H9 (cell line): ENCODE results near the gene SH3PXD2B. TPM values are rescaled to one million over a fixed set of nuclear protein-coding genes. Genes with fewer than 3 reads are reported as not detected.

Experiments used
- DNase-seq: peaks from one replicate; pipeline ENCODE4 v3.0.0-alpha.2; 2017
- H2AFZ ChIP-seq: one replicate; pipeline ENCODE4 v1.6.1; 2013; ENCODE audit warnings: mild to moderate bottlenecking, low read length, control low read depth, moderate library complexity
- H2AK5ac ChIP-seq: 2 replicates; pipeline ENCODE4 v1.6.1; 2013; ENCODE audit warnings: low read length, control low read depth, mixed read lengths; ENCODE audit not compliant: insufficient read length
- H2BK120ac ChIP-seq: one replicate; pipeline ENCODE4 v1.6.1; 2013; ENCODE audit warnings: low read depth, mild to moderate bottlenecking, low read length, control low read depth, inconsistent platforms; ENCODE audit not compliant: poor library complexity, severe bottlenecking
- H2BK12ac ChIP-seq: 2 replicates; pipeline ENCODE4 v1.6.1; 2013; ENCODE audit warnings: low read length, control low read depth, mixed read lengths, low read depth; ENCODE audit not compliant: insufficient read length
- H2BK15ac ChIP-seq: 2 replicates; pipeline ENCODE4 v1.6.1; 2013; ENCODE audit warnings: low read depth, low read length, control low read depth
- H2BK20ac ChIP-seq: one replicate; pipeline ENCODE4 v1.6.1; 2013; ENCODE audit warnings: low read depth, mild to moderate bottlenecking, low read length, control low read depth, inconsistent platforms; ENCODE audit not compliant: poor library complexity, severe bottlenecking
- H2BK5ac ChIP-seq: 2 replicates; pipeline ENCODE4 v1.6.1; 2013; ENCODE audit warnings: low read length, control low read depth, mixed read lengths; ENCODE audit not compliant: insufficient read length
- H3K14ac ChIP-seq: 2 replicates; pipeline ENCODE4 v1.6.1; 2013; ENCODE audit warnings: low read length, control low read depth; ENCODE audit not compliant: insufficient read depth
- H3K18ac ChIP-seq: 2 replicates; pipeline ENCODE4 v1.6.1; 2013; ENCODE audit warnings: low read depth, mild to moderate bottlenecking, mixed read lengths, low read length, control low read depth; ENCODE audit not compliant: insufficient read length
- H3K23ac ChIP-seq: 2 replicates; pipeline ENCODE4 v1.6.1; 2013; ENCODE audit warnings: low read length, control low read depth, mixed read lengths, low read depth; ENCODE audit not compliant: insufficient read length
- H3K23me2 ChIP-seq: 2 replicates; pipeline ENCODE4 v1.6.1; 2013; ENCODE audit warnings: low read depth, mild to moderate bottlenecking, mixed read lengths, low read length, control low read depth; ENCODE audit not compliant: insufficient read length, poor library complexity, severe bottlenecking
- H3K27ac ChIP-seq: 2 replicates; pipeline ENCODE4 v1.5.1; 2013; ENCODE audit warnings: low read length, control low read depth, mixed read lengths, low read depth; ENCODE audit not compliant: insufficient read length
- H3K27me3 ChIP-seq: 2 replicates; pipeline ENCODE4 v1.6.1; 2013; ENCODE audit warnings: low read length, control low read depth, inconsistent platforms; ENCODE audit not compliant: insufficient read depth
- H3K4ac ChIP-seq: 2 replicates; pipeline ENCODE4 v1.6.1; 2013; ENCODE audit warnings: low read depth, mild to moderate bottlenecking, control low read depth, inconsistent platforms, low read length, moderate library complexity
- H3K4me1 ChIP-seq: 2 replicates; pipeline ENCODE4 v1.6.1; 2013; ENCODE audit warnings: low read length, control low read depth, inconsistent platforms; ENCODE audit not compliant: insufficient read depth
- H3K4me2 ChIP-seq: 2 replicates; pipeline ENCODE4 v1.6.1; 2013; ENCODE audit warnings: low read length, control low read depth, mixed read lengths; ENCODE audit not compliant: insufficient read length, insufficient read depth
- H3K56ac ChIP-seq: 2 replicates; pipeline ENCODE4 v1.6.1; 2013; ENCODE audit warnings: low read depth, mild to moderate bottlenecking, mixed read lengths, low read length, control low read depth; ENCODE audit not compliant: insufficient read length
- H3K79me1 ChIP-seq: 2 replicates; pipeline ENCODE4 v1.6.1; 2013; ENCODE audit warnings: low read depth, mild to moderate bottlenecking, moderate library complexity, low read length, control low read depth, inconsistent platforms; ENCODE audit not compliant: insufficient read depth, poor library complexity, severe bottlenecking
- H3K79me2 ChIP-seq: 2 replicates; pipeline ENCODE4 v1.6.1; 2013; ENCODE audit warnings: low read length, control low read depth, inconsistent platforms; ENCODE audit not compliant: insufficient read depth
- H3K9ac ChIP-seq: 2 replicates; pipeline ENCODE4 v1.6.1; 2013; ENCODE audit warnings: low read length, control low read depth, mixed read lengths; ENCODE audit not compliant: insufficient read length; ENCODE audit errors: extremely low read depth
- H3K9me3 ChIP-seq: one replicate; pipeline ENCODE4 v1.6.1; 2013; ENCODE audit warnings: low read depth, low read length, inconsistent platforms; ENCODE audit not compliant: control insufficient read depth
- H3T11ph ChIP-seq: one replicate; pipeline ENCODE4 v1.6.1; 2013; ENCODE audit warnings: mild to moderate bottlenecking, low read length, control low read depth, inconsistent platforms
- H4K20me1 ChIP-seq: one replicate; pipeline ENCODE4 v1.6.1; 2013; ENCODE audit not compliant: control insufficient read depth, insufficient read length, insufficient read depth
- H4K5ac ChIP-seq: 2 replicates; pipeline ENCODE4 v1.6.1; 2013; ENCODE audit warnings: low read depth, mild to moderate bottlenecking, mixed read lengths, low read length, control low read depth; ENCODE audit not compliant: insufficient read length
- H4K8ac ChIP-seq: replicated peaks from 2 replicates; pipeline ENCODE4 v1.6.1; 2013; ENCODE audit warnings: low read length, control low read depth, mixed read lengths, low read depth; ENCODE audit not compliant: insufficient read length
- H4K91ac ChIP-seq: 2 replicates; pipeline ENCODE4 v1.6.1; 2013; ENCODE audit warnings: low read depth, mild to moderate bottlenecking, moderate library complexity, mixed read lengths, low read length, control low read depth; ENCODE audit not compliant: insufficient read length
- H3K27ac Mint-ChIP-seq, 3 experiments: 2 replicates in 2 of 3; 3 replicates in 1 of 3; pipeline ENCODE4 v1.8.0; 2020 to 2021; ENCODE audit warnings: mixed read lengths in 3 of 3, mild to moderate bottlenecking in 1 of 3, moderate library complexity in 1 of 3
- H3K27me3 Mint-ChIP-seq: 2 replicates; pipeline ENCODE4 v1.8.0; 2021; ENCODE audit warnings: low read depth, mild to moderate bottlenecking, moderate library complexity, mixed read lengths
- H3K36me3 Mint-ChIP-seq, 3 experiments: 2 replicates in 2 of 3; 3 replicates in 1 of 3; pipeline ENCODE4 v1.8.0; 2020 to 2021; ENCODE audit warnings: low read depth in 3 of 3, mixed read lengths in 3 of 3; ENCODE audit not compliant: insufficient read depth in 1 of 3
- H3K4me1 Mint-ChIP-seq, 2 experiments: 2 replicates each; pipeline ENCODE4 v1.8.0; 2020; ENCODE audit warnings: mixed read lengths in 2 of 2
- H3K4me3 Mint-ChIP-seq, 2 experiments: 2 replicates in 1 of 2; 3 replicates in 1 of 2; pipeline ENCODE4 v1.8.0; 2020 to 2021; ENCODE audit warnings: mild to moderate bottlenecking in 2 of 2, mixed read lengths in 2 of 2, moderate library complexity in 1 of 2
- H3K9me3 Mint-ChIP-seq, 2 experiments: 2 replicates in 1 of 2; 3 replicates in 1 of 2; pipeline ENCODE4 v1.8.0; 2020; ENCODE audit warnings: mild to moderate bottlenecking in 2 of 2, mixed read lengths in 2 of 2, moderate library complexity in 1 of 2
- WGBS: extraction: QIAGEN DNeasy Blood & Tissue Kit; methylation state at CpG from one replicate; pipeline ENCODE4 v1.1.7; 2013; ENCODE audit warnings: missing lambda C conversion rate, low lambda C conversion rate, mixed read lengths; ENCODE audit not compliant: insufficient read length; ENCODE audit errors: extremely low coverage; 5-methylcytosine and 5-hydroxymethylcytosine counted together
- total RNA-seq: library from RNA; stranded (reverse); gene quantifications from 2 replicates; pipeline ENCODE4 v1.2.1, GENCODE V29; 2021
- TF ChIP-seq, protein P1 (sequence below): fragments of 200-600 bp; sonication (generic); conservative IDR thresholded peaks from 3 replicates; pipeline ENCODE4 v1.8.0; 2021; ENCODE audit warnings: antibody characterized with exemption, mild to moderate bottlenecking

SH3PXD2B gene
- total RNA-seq, 1 experiment from 2014 or later, result 49.0 TPM

DNA sequence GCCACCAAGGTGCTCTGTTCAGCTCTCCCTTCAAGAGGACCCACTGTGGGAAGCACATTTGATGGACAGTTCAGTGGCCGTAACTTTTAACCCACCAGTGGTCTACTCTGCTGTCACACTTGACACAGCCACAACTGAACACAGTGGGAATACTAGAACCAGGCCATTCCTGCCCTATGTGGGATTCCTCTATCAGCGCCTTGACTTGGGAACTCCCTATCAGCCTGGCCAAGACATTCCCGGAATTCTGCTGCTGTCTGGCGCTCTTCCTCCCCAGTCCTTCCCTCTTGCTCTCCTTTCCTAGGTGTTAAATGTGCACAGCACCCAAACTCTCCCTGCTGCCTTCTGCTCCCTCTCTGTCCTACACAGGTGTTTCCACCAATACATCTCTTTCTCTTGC lies 23.1 kb upstream of the SH3PXD2B start:
- Mint-ChIP-seq H3K4me1 (peaks cover 7 to 8% of the 10 kb centered on the region in 2 experiments; a peak in 3 of 4 replicates), H3K9me3 (no peaks in the 10 kb centered on the region; a peak in 1 of 5 replicates), H3K36me3 (no peaks in the 10 kb centered on the region), H3K27me3 (peaks cover 14% of the 10 kb centered on the region), H3K4me3 (peak overlapping the region in 1 of 2 experiments; percentile 14; a peak in 1 of 5 replicates), H3K27ac (no peak overlapping the region)
- TF ChIP-seq, protein P1, sequence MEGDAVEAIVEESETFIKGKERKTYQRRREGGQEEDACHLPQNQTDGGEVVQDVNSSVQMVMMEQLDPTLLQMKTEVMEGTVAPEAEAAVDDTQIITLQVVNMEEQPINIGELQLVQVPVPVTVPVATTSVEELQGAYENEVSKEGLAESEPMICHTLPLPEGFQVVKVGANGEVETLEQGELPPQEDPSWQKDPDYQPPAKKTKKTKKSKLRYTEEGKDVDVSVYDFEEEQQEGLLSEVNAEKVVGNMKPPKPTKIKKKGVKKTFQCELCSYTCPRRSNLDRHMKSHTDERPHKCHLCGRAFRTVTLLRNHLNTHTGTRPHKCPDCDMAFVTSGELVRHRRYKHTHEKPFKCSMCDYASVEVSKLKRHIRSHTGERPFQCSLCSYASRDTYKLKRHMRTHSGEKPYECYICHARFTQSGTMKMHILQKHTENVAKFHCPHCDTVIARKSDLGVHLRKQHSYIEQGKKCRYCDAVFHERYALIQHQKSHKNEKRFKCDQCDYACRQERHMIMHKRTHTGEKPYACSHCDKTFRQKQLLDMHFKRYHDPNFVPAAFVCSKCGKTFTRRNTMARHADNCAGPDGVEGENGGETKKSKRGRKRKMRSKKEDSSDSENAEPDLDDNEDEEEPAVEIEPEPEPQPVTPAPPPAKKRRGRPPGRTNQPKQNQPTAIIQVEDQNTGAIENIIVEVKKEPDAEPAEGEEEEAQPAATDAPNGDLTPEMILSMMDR, result no peak
- H2AFZ ChIP-seq, result no peak overlapping the region
- no peaks in the 10 kb centered on the region for H3K27me3 ChIP-seq
- H2BK20ac ChIP-seq, result no peak overlapping the region
- no peak overlapping the region for H3K23ac ChIP-seq
- H4K8ac ChIP-seq, result no peak overlapping the region
- H2BK5ac ChIP-seq, result no peak overlapping the region
- H3K9me3 ChIP-seq, result no peaks in the 10 kb centered on the region
- no peak overlapping the region for H2BK120ac ChIP-seq
- no peak for DNase-seq
- no CpG with 5 or more reads among the region's 4 CpGs for WGBS
- H3K23me2 ChIP-seq, result no peaks in the 10 kb centered on the region
- no peak overlapping the region for H3K4me2 ChIP-seq
- no peak overlapping the region for H4K91ac ChIP-seq
- no peak overlapping the region for H3K27ac ChIP-seq
- no peak overlapping the region for H3T11ph ChIP-seq
- no peak overlapping the region for H3K18ac ChIP-seq
- no peak overlapping the region for H3K4ac ChIP-seq
- H3K79me2 ChIP-seq, result no peaks in the 10 kb centered on the region
- H3K4me1 ChIP-seq, result no peaks in the 10 kb centered on the region
- no peak overlapping the region for H2BK12ac ChIP-seq
- H4K5ac ChIP-seq, result no peak overlapping the region
- no peak overlapping the region for H2AK5ac ChIP-seq
- H4K20me1 ChIP-seq, result no peaks in the 10 kb centered on the region
- H3K79me1 ChIP-seq, result no peaks in the 10 kb centered on the region
- H2BK15ac ChIP-seq, result no peak overlapping the region
- no peak overlapping the region for H3K14ac ChIP-seq
- no peak overlapping the region for H3K9ac ChIP-seq
- H3K56ac ChIP-seq, result no peak overlapping the region
